GM18502 (cell line): Measurements from ENCODE around the gene CCSER1.

Experiments used
- ATAC-seq: cut with Tn5 transposase; IDR thresholded peaks from one replicate; pipeline ENCODE4 v1.9.1; 2021; ENCODE audit warnings: mild to moderate bottlenecking; ENCODE audit not compliant: unreplicated experiment, poor library complexity

Gene CCSER1

GRCh38 chr4:90990284-90990683 is 863.1 kb downstream of the CCSER1 start:
- ATAC-seq: no peak

GRCh38 chr4:90992213-90992612 is 865.0 kb downstream of the CCSER1 start:
- no peak for ATAC-seq

GRCh38 chr4:90994851-90995574 is 867.8 kb downstream of the CCSER1 start:
- no peak for ATAC-seq

DNA sequence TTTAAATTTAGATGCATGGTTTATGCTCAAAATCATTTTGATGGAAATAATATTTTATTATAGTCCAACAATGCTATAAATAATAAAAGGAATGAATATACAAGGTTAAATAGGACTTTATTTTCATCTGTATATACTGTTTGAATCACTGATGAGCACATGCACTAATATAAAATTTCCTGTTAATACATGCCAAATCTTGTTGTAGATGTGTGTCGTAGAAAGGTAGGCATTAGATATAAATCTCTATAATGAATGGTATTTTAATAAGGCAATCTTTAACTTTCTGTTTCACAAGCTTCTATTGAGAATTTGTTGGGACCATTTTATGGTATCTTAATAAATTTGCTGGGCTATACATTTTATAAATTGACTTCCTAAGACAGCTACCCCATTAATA is 868.8 kb downstream of the CCSER1 start:
- ATAC-seq: no peak

GRCh38 chr4:90996813-90997212 is 869.6 kb downstream of the CCSER1 start:
- ATAC-seq: no peak

DNA sequence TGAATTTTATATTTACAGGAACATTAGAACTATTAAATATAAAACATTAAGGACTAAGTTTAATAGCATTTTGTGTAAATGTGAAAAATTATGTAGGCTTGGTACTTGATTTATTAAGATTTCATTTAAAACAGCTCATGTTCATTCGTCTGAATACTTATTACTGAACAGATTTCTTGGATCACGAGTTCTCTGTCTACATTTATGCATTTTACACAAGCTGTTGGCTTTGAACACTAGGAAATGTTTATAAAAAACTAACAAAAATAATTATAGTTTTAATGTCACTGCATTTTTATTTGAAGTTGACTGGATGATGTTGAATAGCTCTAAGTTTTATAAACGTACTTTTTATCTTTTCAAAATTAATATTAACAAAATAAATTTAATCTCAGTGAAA is 888.7 kb downstream of the CCSER1 start:
- no peak for ATAC-seq

DNA sequence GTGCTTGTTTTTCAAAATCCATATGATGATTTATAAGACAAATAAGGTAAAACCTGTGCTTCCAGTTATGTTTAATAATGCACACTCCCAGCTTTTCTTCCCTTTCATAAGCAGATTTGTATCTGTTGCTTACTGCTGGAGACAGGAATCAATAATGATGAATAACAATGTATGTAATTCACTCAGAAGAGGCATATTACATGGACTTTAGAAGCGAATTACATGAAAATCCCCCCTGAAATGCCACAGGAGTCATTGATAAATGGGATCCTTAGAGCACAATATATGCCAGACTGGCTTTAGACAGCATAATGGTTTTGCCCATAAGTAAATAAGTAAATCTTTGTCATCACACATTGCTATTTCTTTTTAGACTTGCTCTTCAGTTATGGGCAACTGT is 892.3 kb downstream of the CCSER1 start:
- no peak for ATAC-seq

DNA sequence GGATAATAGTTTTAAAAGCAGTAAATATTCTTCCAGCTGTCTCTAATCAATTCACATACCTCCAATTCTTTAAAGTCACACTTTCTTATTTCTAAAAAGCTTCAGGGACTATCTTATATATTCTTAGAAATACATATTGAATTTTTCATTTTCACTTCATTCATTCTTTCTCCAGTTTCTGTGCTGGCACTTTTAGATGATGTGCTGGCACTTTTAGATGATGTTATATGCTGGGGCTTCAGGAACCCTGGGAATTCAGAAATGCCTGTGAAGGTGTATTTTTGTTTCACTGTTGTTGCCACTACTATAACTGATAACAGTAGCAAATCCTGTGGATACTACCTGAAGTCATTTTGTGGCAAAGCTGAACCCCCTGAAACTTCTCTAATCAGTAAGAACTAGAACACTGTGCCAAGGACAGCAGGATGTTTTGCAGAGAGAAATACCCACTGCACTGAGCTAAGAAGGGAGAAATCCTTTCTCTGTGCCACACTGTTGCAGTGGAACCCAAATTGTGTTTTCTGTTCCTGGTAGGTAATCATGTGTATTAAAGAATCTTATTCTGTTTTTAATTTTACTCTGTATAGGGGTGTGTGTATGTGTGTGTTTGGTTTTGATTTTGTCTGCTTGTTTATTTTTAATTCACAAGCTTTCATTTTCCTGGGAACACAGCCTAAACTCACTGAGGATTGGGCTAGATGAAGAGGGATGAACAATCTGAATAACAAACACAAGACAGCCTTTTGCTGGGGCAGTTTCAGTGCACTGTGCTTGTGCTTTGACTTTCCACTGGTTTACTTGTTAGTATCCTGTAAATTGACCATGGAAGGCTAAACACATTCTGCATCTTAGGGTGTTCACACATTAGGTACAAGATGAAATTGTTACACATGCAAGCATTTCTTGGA is 898.3 kb downstream of the CCSER1 start:
- no peak for ATAC-seq

- ATAC-seq: no peak
These were observed 901.0 kb downstream of the CCSER1 start for GRCh38 chr4:91028228-91028627.

- no peak for ATAC-seq
These were observed 904.6 kb downstream of the CCSER1 start for GRCh38 chr4:91031761-91032160.

DNA sequence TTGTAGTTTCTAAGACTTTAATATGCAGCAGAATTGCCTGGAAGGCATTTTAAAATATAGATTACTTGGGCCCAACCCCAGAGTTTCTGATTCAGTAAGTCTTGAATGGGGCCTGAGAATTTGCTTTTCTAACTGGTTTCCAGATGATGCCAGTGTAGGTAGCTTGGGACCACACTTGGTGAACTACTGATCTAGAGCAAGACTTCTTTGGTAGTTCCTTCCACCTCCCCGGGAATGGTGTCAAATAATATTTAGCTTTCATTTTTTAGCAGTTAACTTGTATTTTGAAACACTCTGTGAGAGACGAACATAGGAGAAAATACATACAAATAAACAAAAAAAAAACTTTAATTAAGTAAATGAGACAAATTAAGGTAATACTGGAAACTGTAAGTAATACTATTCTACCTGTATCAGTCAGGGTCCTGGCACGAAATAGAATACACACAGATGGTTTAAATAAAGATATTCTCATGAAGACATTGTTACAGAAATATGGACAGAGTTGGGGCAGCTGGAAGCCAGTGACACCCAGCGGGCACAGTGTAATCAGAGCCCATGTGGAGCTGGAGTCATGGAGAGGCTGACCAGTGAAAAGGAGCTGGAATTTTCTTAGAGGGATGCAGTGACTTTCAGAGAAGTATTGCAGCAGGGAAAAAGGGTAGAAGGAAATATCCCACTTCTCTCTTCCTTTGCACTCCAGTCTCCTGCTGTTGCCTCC is 905.7 kb downstream of the CCSER1 start:
- ATAC-seq: no peak

DNA sequence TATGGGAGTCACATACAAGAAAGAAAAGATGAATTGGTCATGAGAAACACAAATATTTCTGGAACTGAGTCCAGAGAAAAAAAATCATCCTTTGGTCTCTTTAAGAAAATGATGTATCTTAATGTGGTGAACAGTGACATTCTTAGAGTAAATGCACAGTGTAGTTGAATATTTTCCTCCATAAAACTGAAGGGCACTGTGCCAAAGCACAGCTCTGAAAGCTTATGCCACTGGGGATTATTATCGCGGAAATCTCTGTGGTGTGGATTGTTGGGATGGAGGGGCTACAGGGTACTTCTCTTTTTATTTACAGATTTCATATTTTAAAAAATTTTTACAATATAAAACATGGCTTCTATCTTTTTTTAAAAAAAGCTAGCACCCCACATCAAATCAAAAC is 908.1 kb downstream of the CCSER1 start:
- no peak for ATAC-seq

DNA sequence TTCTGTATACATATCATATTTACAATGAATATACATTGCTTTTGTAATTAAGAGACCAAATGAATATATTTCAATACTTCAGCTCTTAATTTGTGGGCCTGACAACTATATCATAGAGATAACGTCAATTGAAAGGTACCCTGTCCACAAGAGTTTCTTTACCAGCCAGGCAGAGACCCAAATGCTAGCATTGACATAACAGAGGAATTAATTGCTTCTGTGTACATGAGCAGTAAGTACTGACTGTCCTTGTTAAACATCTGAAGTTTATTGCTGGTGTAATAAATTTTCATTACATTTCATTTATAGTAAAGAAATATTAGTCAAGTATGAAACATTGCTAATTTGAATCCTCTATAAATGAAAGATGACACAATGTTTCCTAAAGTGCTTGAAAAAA is 910.8 kb downstream of the CCSER1 start:
- ATAC-seq: no peak

- ATAC-seq: no peak
These were observed 930.7 kb downstream of the CCSER1 start for GRCh38 chr4:91057871-91058270.

- no peak for ATAC-seq
These were observed 931.2 kb downstream of the CCSER1 start for GRCh38 chr4:91058345-91058744.

- ATAC-seq: no peak
These were observed 937.1 kb downstream of the CCSER1 start for GRCh38 chr4:91064157-91064853.

DNA sequence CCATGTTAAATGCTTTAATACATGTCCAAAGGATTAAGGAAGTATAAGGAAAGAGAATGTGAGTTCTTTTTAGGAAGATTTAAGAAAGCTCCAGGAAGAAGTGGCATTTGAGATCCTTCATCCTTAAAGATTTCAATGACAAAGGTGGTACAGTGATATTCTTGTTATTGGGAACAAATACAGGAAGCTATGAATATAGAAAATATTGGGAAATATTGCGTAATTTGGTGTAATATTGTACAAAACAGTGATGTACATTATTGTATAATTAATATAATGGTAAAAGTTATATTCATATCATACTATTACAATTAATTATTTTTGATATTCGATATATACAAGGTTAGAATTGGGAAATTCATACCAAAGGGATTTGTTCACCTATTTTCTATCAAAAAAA is 937.9 kb downstream of the CCSER1 start:
- no peak for ATAC-seq

DNA sequence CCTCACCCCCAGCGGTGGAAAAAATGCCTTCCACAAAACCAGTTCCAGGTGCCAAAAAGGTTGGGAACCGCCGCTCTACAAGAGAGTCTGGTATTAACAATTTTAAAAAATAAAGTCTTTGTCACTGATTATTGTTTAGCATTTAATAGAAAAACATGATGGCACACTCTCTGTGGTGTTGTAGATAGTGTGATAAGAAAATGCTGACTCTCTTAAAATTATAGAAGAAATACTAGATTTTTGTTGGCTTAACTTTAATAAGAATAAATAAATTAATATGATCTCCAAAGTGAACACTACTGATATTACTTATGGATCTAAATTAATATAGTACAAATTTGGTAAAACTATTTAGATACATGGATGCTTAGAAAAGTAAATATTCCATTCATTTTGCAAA is 943.5 kb downstream of the CCSER1 start:
- ATAC-seq: no peak

DNA sequence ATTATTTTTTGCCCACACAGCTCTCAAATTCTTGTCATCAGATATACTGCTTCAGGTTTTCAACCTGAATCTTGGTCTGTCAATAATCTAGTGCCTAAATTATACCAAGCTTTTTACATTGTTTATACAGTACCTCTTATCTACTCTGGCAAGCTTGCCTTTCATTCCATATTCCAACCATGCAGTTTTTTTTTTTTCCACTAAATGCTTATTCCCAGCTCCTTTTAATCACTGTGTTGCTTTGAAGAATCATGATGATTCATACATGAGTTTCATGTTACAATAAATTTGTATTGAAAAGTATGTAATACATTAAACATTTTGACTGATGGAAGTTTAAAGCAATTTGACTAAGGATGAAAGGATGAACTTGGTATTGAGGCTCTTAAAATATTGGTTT is 949.0 kb downstream of the CCSER1 start:
- no peak for ATAC-seq

DNA sequence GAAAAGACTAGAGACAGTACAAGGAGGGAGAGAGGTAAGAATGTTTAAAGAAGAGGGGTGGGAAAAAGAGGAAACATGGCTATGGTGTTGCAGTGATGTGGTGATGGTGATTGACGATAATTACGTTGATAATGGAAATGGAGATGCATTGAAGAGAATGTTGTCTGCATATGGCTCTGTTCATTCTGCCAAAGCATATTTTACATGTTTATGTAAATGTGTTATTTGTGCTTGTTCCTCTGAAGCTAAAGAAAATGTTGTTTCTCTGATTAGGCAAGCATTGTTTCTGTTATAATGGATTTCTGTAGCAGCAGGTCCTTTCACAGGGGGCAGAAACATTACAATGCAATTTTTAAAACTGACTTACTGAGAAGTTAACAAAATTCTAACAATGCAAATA is 958.8 kb downstream of the CCSER1 start:
- no peak for ATAC-seq
